Prostate gland (tissue), 2 donors: ENCODE measurements around the gene CTDSP1.

ENCODE experiments used
- CTCF ChIP-seq, 4 experiments: fragments of 200-600 bp in 2 of 4; fragments of 450-650 bp in 2 of 4; sonication (generic) in 2 of 4; IDR thresholded peaks; 1 replicate in 3 of 4; 2 replicates in 1 of 4; pipeline ENCODE4 v1.5.1; 2016 to 2019; ENCODE audit warnings: antibody characterized with exemption in 4 of 4, mild to moderate bottlenecking in 2 of 4, moderate library complexity in 2 of 4
- POLR2A ChIP-seq: fragments of 450-650 bp; IDR thresholded peaks from one replicate; pipeline ENCODE4 v1.6.1; 2016; ENCODE audit warnings: antibody characterized with exemption, mild to moderate bottlenecking
- POLR2AphosphoS5 ChIP-seq: sonication (generic); formaldehyde crosslinking; IDR thresholded peaks from one replicate; pipeline ENCODE4 v1.6.1; 2017; ENCODE audit warnings: antibody characterized with exemption

- no peak for TF ChIP-seq POLR2A
- no peak for TF ChIP-seq CTCF (IDR thresholded peaks at IDR 0.05)
- no peak for TF ChIP-seq POLR2AphosphoS5
Measured at GRCh38 chr2:218400930-218401881, 1.5 kb downstream of the CTDSP1 start.
